ENCODE data around the gene CPNE6. TPM values are rescaled to one million over a fixed set of nuclear protein-coding genes. Genes with fewer than 3 reads are reported as not detected.

Gene CPNE6
- total and polyA plus RNA-seq, 4 donors = 0.05 to 0.17 TPM; not detected in 2

GRCh38 chr14:24121210-24121609, 49.8 kb downstream of the CPNE6 start:
- no peaks in the 10 kb centered on the region for H3K9me3 ChIP-seq (ENCODE audit: control insufficient read depth in 4 of 4, low read length in 3 of 4)
- H3K4me1 ChIP-seq (ENCODE audit: control insufficient read depth in 4 of 4, insufficient read depth in 4 of 4, low read length in 3 of 4) = peaks cover 3 to 26% (median 20%) of the 10 kb centered on the region in 4 donors
- H3K9ac ChIP-seq (ENCODE audit: low read depth in 1 of 2, low read length in 2 of 2) = no peak overlapping the region
- H3K4me3 ChIP-seq (ENCODE audit: low read depth in 1 of 3, low read length in 3 of 3) = no peak overlapping the region
- TF ChIP-seq RXRA (IDR thresholded peaks at IDR 0.05) (no peak), NR2F2 (IDR thresholded peaks at IDR 0.05) (no peak), RAD21 (IDR thresholded peaks at IDR 0.05) (no peak), CTCF (IDR thresholded peaks at IDR 0.05; ENCODE audit: low read depth, low read length, missing input control) (no peak), GABPA (IDR thresholded peaks at IDR 0.05 in 1 of 2, conservative IDR thresholded peaks at IDR 0.05 in 1 of 2) (no peak), TAF1 (conservative IDR thresholded peaks at IDR 0.05) (no peak), FOXA2 (IDR thresholded peaks at IDR 0.05) (no peak), JUND (IDR thresholded peaks at IDR 0.05) (no peak), YY1 (IDR thresholded peaks at IDR 0.05) (no peak)
- TF ChIP-seq, protein P1, sequence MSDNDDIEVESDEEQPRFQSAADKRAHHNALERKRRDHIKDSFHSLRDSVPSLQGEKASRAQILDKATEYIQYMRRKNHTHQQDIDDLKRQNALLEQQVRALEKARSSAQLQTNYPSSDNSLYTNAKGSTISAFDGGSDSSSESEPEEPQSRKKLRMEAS (IDR thresholded peaks at IDR 0.05) = no peak
- WGBS = 96% methylated on average over 8 of the region's 8 CpGs
- H3K27ac ChIP-seq (ENCODE audit: low read depth in 1 of 2, low read length in 2 of 2) = no peak overlapping the region
- DNase-seq (ENCODE audit: low spot score) = no peak
- no peaks in the 10 kb centered on the region for H3K27me3 ChIP-seq (ENCODE audit: control insufficient read depth in 4 of 4, insufficient read depth in 4 of 4, low read length in 3 of 4)
- peaks cover 28 to 60% (median 54%) of the 10 kb centered on the region in 4 donors for H3K36me3 ChIP-seq (ENCODE audit: control insufficient read depth in 4 of 4, insufficient read depth in 3 of 4, low read depth in 1 of 4, low read length in 3 of 4)

DNA sequence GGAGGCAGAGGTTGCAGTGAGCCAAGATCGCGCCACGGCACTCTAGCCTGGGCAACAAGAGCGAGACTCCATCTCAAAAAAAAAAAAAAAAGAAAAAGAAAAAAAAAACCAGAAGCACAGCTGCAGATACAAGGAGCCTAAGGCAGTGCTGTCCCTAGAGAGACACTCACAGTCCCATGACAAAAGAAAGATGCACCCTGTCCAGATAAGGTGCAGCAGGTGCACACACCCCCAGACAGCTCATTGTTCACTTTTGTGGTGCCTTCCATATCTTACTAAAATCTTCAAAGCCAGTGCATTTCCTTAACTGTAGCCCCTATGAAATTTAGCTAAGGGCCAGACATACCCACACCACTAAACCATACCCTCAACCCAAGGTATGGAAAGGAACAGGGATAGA, 51.1 kb downstream of the CPNE6 start:
- TF ChIP-seq, protein P2, sequence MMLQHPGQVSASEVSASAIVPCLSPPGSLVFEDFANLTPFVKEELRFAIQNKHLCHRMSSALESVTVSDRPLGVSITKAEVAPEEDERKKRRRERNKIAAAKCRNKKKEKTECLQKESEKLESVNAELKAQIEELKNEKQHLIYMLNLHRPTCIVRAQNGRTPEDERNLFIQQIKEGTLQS (IDR thresholded peaks at IDR 0.05) = no peak
- TF ChIP-seq SP1 (IDR thresholded peaks at IDR 0.05) (no peak), HNF4A (conservative IDR thresholded peaks at IDR 0.05) (no peak), REST (IDR thresholded peaks at IDR 0.05) (no peak)
- H3K9ac ChIP-seq (ENCODE audit: low read depth in 1 of 2, low read length in 2 of 2) = no peak overlapping the region
- WGBS = 97% methylated on average over 4 of the region's 4 CpGs
- no peak for DNase-seq (ENCODE audit: low spot score)
- no peak overlapping the region for H3K27ac ChIP-seq (ENCODE audit: low read depth in 1 of 2, low read length in 2 of 2)
- no peaks in the 10 kb centered on the region for H3K27me3 ChIP-seq (ENCODE audit: control insufficient read depth in 4 of 4, insufficient read depth in 4 of 4, low read length in 3 of 4)
- no peak overlapping the region for H3K4me3 ChIP-seq (ENCODE audit: low read depth in 1 of 3, low read length in 3 of 3)
- H3K4me1 ChIP-seq (ENCODE audit: control insufficient read depth in 4 of 4, insufficient read depth in 4 of 4, low read length in 3 of 4) = peaks cover 0 to 14% (median 9%) of the 10 kb centered on the region in 4 donors
- H3K36me3 ChIP-seq (ENCODE audit: control insufficient read depth in 4 of 4, insufficient read depth in 3 of 4, low read depth in 1 of 4, low read length in 3 of 4) = peaks cover 28 to 60% (median 54%) of the 10 kb centered on the region in 4 donors
- H3K9me3 ChIP-seq (ENCODE audit: control insufficient read depth in 4 of 4, low read length in 3 of 4) = no peaks in the 10 kb centered on the region
